ENCODE data around the gene MAB21L2.

DNA sequence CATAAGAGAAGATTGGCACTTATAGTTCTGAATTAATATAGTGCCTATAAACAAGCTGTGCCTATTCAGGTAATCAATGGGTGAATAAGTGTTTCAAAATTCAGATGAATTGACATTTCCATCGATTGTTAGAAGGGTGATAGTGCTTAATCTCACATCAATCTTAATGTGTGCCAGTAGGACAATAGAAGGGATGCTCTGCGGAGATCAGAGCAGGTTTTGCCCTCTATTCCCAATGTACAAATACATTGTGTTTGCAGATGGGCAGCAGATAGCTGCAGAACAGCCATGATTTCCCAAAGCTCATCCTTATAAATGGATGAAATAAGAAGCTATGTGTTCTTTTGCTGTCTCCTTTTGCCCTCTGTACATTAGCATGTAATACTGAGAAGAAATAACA is 7.2 kb downstream of the MAB21L2 start:
- TF ChIP-seq POLR2A (IDR thresholded peaks at IDR 0.05), result no peak
- TF ChIP-seq, protein P1, sequence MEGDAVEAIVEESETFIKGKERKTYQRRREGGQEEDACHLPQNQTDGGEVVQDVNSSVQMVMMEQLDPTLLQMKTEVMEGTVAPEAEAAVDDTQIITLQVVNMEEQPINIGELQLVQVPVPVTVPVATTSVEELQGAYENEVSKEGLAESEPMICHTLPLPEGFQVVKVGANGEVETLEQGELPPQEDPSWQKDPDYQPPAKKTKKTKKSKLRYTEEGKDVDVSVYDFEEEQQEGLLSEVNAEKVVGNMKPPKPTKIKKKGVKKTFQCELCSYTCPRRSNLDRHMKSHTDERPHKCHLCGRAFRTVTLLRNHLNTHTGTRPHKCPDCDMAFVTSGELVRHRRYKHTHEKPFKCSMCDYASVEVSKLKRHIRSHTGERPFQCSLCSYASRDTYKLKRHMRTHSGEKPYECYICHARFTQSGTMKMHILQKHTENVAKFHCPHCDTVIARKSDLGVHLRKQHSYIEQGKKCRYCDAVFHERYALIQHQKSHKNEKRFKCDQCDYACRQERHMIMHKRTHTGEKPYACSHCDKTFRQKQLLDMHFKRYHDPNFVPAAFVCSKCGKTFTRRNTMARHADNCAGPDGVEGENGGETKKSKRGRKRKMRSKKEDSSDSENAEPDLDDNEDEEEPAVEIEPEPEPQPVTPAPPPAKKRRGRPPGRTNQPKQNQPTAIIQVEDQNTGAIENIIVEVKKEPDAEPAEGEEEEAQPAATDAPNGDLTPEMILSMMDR (IDR thresholded peaks at IDR 0.05), result no peak

Measured in testis (tissue), 2 donors.